ENCODE results near the gene TANC1.

The TANC1 gene

GRCh38 chr2:159262904-159263303, 294.5 kb downstream of the TANC1 start:
- no peak for DNase-seq (ENCODE audit: low read depth)
- no peak overlapping the region for H3K4me3 ChIP-seq (ENCODE audit: low read depth, low read length)

- DNase-seq (ENCODE audit: low read depth) = no peak
- H3K4me3 ChIP-seq (ENCODE audit: low read depth, low read length) = no peak overlapping the region
Observed at GRCh38 chr2:159265171-159265576, 296.7 kb downstream of the TANC1 start.

- DNase-seq (ENCODE audit: low read depth) = no peak
- H3K4me3 ChIP-seq (ENCODE audit: low read depth, low read length) = no peak overlapping the region
Observed at GRCh38 chr2:159266554-159266953, 298.1 kb downstream of the TANC1 start.

GRCh38 chr2:159267921-159268320, 299.5 kb downstream of the TANC1 start:
- no peak for DNase-seq (ENCODE audit: low read depth)
- no peak overlapping the region for H3K4me3 ChIP-seq (ENCODE audit: low read depth, low read length)

GRCh38 chr2:159270744-159271379, 302.4 kb downstream of the TANC1 start:
- H3K4me3 ChIP-seq (ENCODE audit: low read depth, low read length) = no peak overlapping the region
- DNase-seq (ENCODE audit: low read depth) = no peak

- H3K4me3 ChIP-seq (ENCODE audit: low read depth, low read length) = no peak overlapping the region
- DNase-seq (ENCODE audit: low read depth) = no peak
Observed at GRCh38 chr2:159272156-159272555, 303.7 kb downstream of the TANC1 start.

GRCh38 chr2:159275111-159275510, 306.7 kb downstream of the TANC1 start:
- no peak overlapping the region for H3K4me3 ChIP-seq (ENCODE audit: low read depth, low read length)
- DNase-seq (ENCODE audit: low read depth) = no peak

- no peak overlapping the region for H3K4me3 ChIP-seq (ENCODE audit: low read depth, low read length)
- DNase-seq (ENCODE audit: low read depth) = no peak
Observed at GRCh38 chr2:159279700-159280099, 311.3 kb downstream of the TANC1 start.

- no peak for DNase-seq (ENCODE audit: low read depth)
- H3K4me3 ChIP-seq (ENCODE audit: low read depth, low read length) = no peak overlapping the region
Observed at GRCh38 chr2:159281002-159281401, 312.6 kb downstream of the TANC1 start.

All from skeletal muscle cell (primary cell).